Panc1 (cell line): ENCODE measurements around the gene TAAR6. TPM values are rescaled to one million over a fixed set of nuclear protein-coding genes. Genes with fewer than 3 reads are reported as not detected.
"Not testable (repeated sequence)": the region's sequence is repeated elsewhere in the genome, so short reads cannot be mapped to it uniquely, and the experiment has no call there.

Source experiments
- ATAC-seq: fragments of 200-7000 bp; cut with Tn5 transposase; 2 replicates; pipeline ENCODE4 v1.9.1; 2020; ENCODE audit warnings: mild to moderate bottlenecking, moderate library complexity
- BruUV-seq: library from RNA; stranded (reverse); fragments of 400-500 nt; replicated peaks from 2 replicates; lab custom pipeline; 2021; lab: Mats Ljungman, UMichigan
- CTCF ChIA-PET: fragments of 300-600 bp; sonication (Branson Sonifier 250); formaldehyde crosslinking; loops from one replicate; lab custom pipeline; 2022; ENCODE audit warnings: antibody characterized with exemption; lab: Charles Lee
- POLR2A ChIA-PET: fragments of 300-600 bp; sonication (Branson Sonifier 250); formaldehyde crosslinking; loops from one replicate; lab custom pipeline; 2022; ENCODE audit warnings: antibody characterized with exemption; lab: Charles Lee
- DNase-seq: peaks from one replicate; pipeline ENCODE4 v3.0.0-alpha.2; 2010; ENCODE audit warnings: low read depth, low spot score
- H3K27ac ChIP-seq: 2 replicates; pipeline ENCODE4 v1.5.1; 2011; ENCODE audit warnings: mild to moderate bottlenecking, low read length, inconsistent platforms
- H3K27me3 ChIP-seq: fragments of 200-500 bp; sonication (Bioruptor generic); 2 replicates; pipeline ENCODE4 v1.6.0; 2014; ENCODE audit warnings: low read length, inconsistent platforms; ENCODE audit not compliant: control insufficient read depth, insufficient read depth
- H3K36me3 ChIP-seq: fragments of 200-500 bp; sonication (Bioruptor generic); 2 replicates; pipeline ENCODE4 v1.5.1; 2014; ENCODE audit warnings: inconsistent platforms, mild to moderate bottlenecking, low read length, moderate library complexity; ENCODE audit not compliant: control insufficient read depth, insufficient read depth
- H3K4me1 ChIP-seq: 2 replicates; pipeline ENCODE4 v1.5.1; 2011; ENCODE audit warnings: inconsistent platforms, mild to moderate bottlenecking, low read length, moderate library complexity; ENCODE audit not compliant: control insufficient read depth, insufficient read depth
- H3K4me3 ChIP-seq, 2 experiments: 2 replicates each; pipeline ENCODE4 v1.5.1; 2011 to 2012; ENCODE audit warnings: low read depth in 2 of 2, low read length in 2 of 2, mild to moderate bottlenecking in 2 of 2, inconsistent platforms in 1 of 2, moderate library complexity in 1 of 2
- H3K9me3 ChIP-seq: fragments of 200-500 bp; sonication (Bioruptor generic); 2 replicates; pipeline ENCODE4 v1.5.1; 2014; ENCODE audit warnings: low read depth, mild to moderate bottlenecking, inconsistent platforms, low read length, moderate library complexity; ENCODE audit not compliant: control insufficient read depth, insufficient read depth
- CTCF ChIP-seq: fragments of 450-650 bp; IDR thresholded peaks from 2 replicates; pipeline ENCODE4 v1.5.1; 2017; ENCODE audit warnings: mild to moderate bottlenecking
- POLR2AphosphoS5 ChIP-seq: IDR thresholded peaks from 2 replicates; pipeline ENCODE4 v1.6.1; 2012; ENCODE audit warnings: mild to moderate bottlenecking, low read depth, low read length, moderate library complexity
- SIN3A ChIP-seq: IDR thresholded peaks from 2 replicates; pipeline ENCODE4 v1.6.1; 2012; ENCODE audit warnings: low read depth, mild to moderate bottlenecking, low read length, moderate library complexity, borderline replicate concordance; ENCODE audit not compliant: insufficient read depth
- TCF7L2 ChIP-seq: IDR thresholded peaks from 2 replicates; pipeline ENCODE4 v1.6.1; 2011; ENCODE audit warnings: mild to moderate bottlenecking, low read depth, low read length, inconsistent platforms
- in situ Hi-C: cut with HindIII; loops from 2 replicates; pipeline ENCODE4 v1.10.0; 2016; ENCODE audit warnings: low sequenced_read_pairs, low pct_unique_long_range_greater_than_20kb
- intact Hi-C: fragments of 100-400 bp; cut with micrococcal nuclease; formaldehyde crosslinking; loops from one replicate; pipeline ENCODE4 v1.10.0; 2022; ENCODE audit not compliant: unreplicated experiment
- total RNA-seq: library from RNA; stranded (reverse); gene quantifications from one replicate; pipeline ENCODE4 v1.2.1, GENCODE V29; 2021; ENCODE audit not compliant: unreplicated experiment
- TF ChIP-seq, protein P1 (sequence below), 2 experiments: IDR thresholded peaks; 2 replicates each; pipeline ENCODE4 v1.6.1; 2011 to 2012; ENCODE audit warnings: low read depth in 2 of 2, control low read depth in 1 of 2, low read length in 1 of 2, mild to moderate bottlenecking in 1 of 2, moderate library complexity in 1 of 2; ENCODE audit not compliant: insufficient read depth in 1 of 2

Gene TAAR6
- total RNA-seq, 1 experiment from 2014 or later = not detected

DNA sequence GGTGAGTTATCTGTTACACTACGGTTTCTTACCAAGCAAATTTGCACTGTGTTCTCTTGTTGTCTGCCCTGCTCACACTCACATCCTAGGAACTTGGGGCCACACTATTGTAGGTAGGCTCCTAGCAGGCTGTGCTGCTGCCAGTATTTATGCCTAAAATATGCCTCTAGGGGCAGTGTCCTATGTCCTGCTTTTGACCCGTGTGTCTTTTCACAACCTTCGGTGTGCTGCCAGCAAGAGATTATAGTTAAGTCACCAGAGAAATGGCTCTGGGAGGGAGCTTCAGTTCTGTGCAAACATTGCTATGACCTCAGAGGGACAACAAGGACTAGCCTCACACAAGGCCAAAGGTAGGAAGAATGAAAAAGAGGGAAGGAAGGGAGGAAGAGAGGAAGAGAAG lies 28.4 kb downstream of the TAAR6 start:
- Histone ChIP-seq H3K27me3 (no peaks in the 10 kb centered on the region), H3K4me1 (no peaks in the 10 kb centered on the region), H3K36me3 (no peaks in the 10 kb centered on the region), H3K4me3 (no peak overlapping the region), H3K27ac (no peak overlapping the region), H3K9me3 (no peaks in the 10 kb centered on the region)
- POLR2A ChIA-PET = no interaction called here
- ATAC-seq (no peak), DNase-seq (no peak)
- BruUV-seq = no TSS peak
- TF ChIP-seq SIN3A = no peak
- TF ChIP-seq, protein P1, sequence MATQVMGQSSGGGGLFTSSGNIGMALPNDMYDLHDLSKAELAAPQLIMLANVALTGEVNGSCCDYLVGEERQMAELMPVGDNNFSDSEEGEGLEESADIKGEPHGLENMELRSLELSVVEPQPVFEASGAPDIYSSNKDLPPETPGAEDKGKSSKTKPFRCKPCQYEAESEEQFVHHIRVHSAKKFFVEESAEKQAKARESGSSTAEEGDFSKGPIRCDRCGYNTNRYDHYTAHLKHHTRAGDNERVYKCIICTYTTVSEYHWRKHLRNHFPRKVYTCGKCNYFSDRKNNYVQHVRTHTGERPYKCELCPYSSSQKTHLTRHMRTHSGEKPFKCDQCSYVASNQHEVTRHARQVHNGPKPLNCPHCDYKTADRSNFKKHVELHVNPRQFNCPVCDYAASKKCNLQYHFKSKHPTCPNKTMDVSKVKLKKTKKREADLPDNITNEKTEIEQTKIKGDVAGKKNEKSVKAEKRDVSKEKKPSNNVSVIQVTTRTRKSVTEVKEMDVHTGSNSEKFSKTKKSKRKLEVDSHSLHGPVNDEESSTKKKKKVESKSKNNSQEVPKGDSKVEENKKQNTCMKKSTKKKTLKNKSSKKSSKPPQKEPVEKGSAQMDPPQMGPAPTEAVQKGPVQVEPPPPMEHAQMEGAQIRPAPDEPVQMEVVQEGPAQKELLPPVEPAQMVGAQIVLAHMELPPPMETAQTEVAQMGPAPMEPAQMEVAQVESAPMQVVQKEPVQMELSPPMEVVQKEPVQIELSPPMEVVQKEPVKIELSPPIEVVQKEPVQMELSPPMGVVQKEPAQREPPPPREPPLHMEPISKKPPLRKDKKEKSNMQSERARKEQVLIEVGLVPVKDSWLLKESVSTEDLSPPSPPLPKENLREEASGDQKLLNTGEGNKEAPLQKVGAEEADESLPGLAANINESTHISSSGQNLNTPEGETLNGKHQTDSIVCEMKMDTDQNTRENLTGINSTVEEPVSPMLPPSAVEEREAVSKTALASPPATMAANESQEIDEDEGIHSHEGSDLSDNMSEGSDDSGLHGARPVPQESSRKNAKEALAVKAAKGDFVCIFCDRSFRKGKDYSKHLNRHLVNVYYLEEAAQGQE (IDR thresholded peaks at IDR 0.05; ENCODE audit: insufficient read depth in 1 of 2, low read depth in 2 of 2, low read length in 1 of 2) = no peak
- no peak for TF ChIP-seq TCF7L2
- TF ChIP-seq CTCF = peak; percentile 53
- intact Hi-C loops = no loop called here
- CTCF ChIA-PET = no interaction called here
- in situ Hi-C loops = no loop called here

DNA sequence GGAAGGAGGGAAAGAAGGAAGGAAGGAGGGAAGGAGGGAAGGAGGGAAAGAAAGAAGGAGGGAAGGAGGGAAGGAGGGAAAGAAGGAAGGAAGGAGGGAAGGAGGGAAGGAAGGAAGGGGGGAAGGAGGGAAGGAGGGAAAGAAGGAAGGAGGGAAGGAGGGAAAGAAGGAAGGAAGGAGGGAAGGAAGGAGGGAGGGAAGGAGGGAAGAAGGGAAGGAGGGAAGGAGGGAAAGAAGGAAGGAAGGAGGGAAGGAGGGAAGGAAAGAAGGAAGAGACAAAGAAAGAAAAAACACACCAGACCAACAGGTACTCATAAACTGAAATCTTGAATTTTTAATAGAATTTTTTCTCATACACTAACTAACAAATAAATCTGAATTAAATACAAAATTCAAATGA lies 30.8 kb downstream of the TAAR6 start:
- DNase-seq, CTCF ChIA-PET, H3K4me3 ChIP-seq, POLR2A ChIA-PET, H3K36me3 ChIP-seq, H3K4me1 ChIP-seq, BruUV-seq, H3K27me3 ChIP-seq, ATAC-seq, in situ Hi-C loops, intact Hi-C loops, H3K27ac ChIP-seq, H3K9me3 ChIP-seq: not testable (repeated sequence)

DNA sequence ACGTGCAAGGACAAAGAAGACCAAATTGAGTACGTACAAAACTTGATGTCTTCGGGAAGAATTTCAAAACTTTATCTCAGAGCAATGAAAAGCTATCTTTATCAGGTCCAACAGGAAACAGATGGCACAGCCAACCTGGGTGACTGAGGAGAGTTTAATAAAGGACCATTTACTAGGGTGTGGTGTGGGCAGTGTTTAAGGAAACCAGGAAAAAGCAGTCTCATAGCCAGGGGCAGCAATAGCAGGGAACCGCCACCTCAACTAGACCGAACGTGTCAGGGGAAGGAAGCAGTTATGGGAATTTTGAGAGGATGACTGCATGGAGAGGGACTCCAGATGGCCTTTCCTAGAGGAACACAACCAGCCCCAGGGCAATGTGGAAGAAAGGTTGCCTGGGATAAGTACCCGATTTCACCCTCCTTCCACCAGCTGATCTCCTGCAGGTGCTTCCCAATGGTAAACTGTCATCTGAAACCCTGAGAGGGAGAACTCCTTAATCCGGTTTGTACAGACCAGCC lies 34.6 kb downstream of the TAAR6 start:
- Histone ChIP-seq H3K36me3 (no peaks in the 10 kb centered on the region), H3K4me1 (no peaks in the 10 kb centered on the region), H3K9me3 (no peaks in the 10 kb centered on the region), H3K4me3 (no peak overlapping the region), H3K27ac (no peak overlapping the region), H3K27me3 (no peaks in the 10 kb centered on the region)
- no TSS peak for BruUV-seq
- TF ChIP-seq, protein P1 (IDR thresholded peaks at IDR 0.05; ENCODE audit: insufficient read depth in 1 of 2, low read depth in 2 of 2, low read length in 1 of 2) = no peak
- no peak for TF ChIP-seq POLR2AphosphoS5
- TF ChIP-seq TCF7L2 = no peak
- TF ChIP-seq SIN3A = no peak
- TF ChIP-seq CTCF = no peak
- ChIA-PET CTCF (no interaction called here), POLR2A (no interaction called here)
- no peak for ATAC-seq
- DNase-seq = no peak
- in situ Hi-C loops = no loop called here
- intact Hi-C loops = no loop called here
